Trophoblast cell (in vitro differentiated cells and primary cell): Measurements from ENCODE around the gene PMM1. TPM values are rescaled to one million over a fixed set of nuclear protein-coding genes. Genes with fewer than 3 reads are reported as not detected.
"Not testable (repeated sequence)": the region's sequence is repeated elsewhere in the genome, so short reads cannot be mapped to it uniquely, and the experiment has no call there.

Experiments used
- DNase-seq, 2 donors: peaks; one replicate each; pipeline ENCODE4 v3.0.0-alpha.2; 2016
- H2AFZ ChIP-seq: 2 replicates; pipeline ENCODE4 v1.6.1; 2013; ENCODE audit warnings: low read length, moderate library complexity, mild to moderate bottlenecking; ENCODE audit not compliant: insufficient read depth, poor library complexity
- H2AK5ac ChIP-seq: 2 replicates; pipeline ENCODE4 v1.6.1; 2013; ENCODE audit warnings: mild to moderate bottlenecking, low read length
- H2BK120ac ChIP-seq: 2 replicates; pipeline ENCODE4 v1.6.1; 2013; ENCODE audit warnings: low read length, mild to moderate bottlenecking, moderate library complexity; ENCODE audit not compliant: insufficient read depth, poor library complexity
- H2BK12ac ChIP-seq: 2 replicates; pipeline ENCODE4 v1.6.1; 2013; ENCODE audit warnings: mild to moderate bottlenecking, low read length, moderate library complexity
- H2BK5ac ChIP-seq: 2 replicates; pipeline ENCODE4 v1.6.1; 2013; ENCODE audit warnings: low read length, low read depth, moderate library complexity, mild to moderate bottlenecking; ENCODE audit not compliant: poor library complexity
- H3K14ac ChIP-seq: 2 replicates; pipeline ENCODE4 v1.6.1; 2013; ENCODE audit warnings: mild to moderate bottlenecking, low read length
- H3K18ac ChIP-seq: 2 replicates; pipeline ENCODE4 v1.6.1; 2013; ENCODE audit warnings: mild to moderate bottlenecking, low read length
- H3K23ac ChIP-seq: 2 replicates; pipeline ENCODE4 v1.6.1; 2013; ENCODE audit warnings: low read length
- H3K27ac ChIP-seq: 2 replicates; pipeline ENCODE4 v1.5.1; 2013; ENCODE audit warnings: low read depth, mild to moderate bottlenecking, inconsistent platforms, low read length, moderate library complexity
- H3K27me3 ChIP-seq: 2 replicates; pipeline ENCODE4 v1.6.1; 2013; ENCODE audit warnings: inconsistent platforms, mild to moderate bottlenecking, low read length, moderate library complexity; ENCODE audit not compliant: insufficient read depth
- H3K36me3 ChIP-seq, 2 experiments: 1 replicate in 1 of 2; 2 replicates in 1 of 2; pipeline ENCODE4 v1.6.1; 2013; ENCODE audit warnings: low read length in 2 of 2, mild to moderate bottlenecking in 2 of 2, moderate library complexity in 1 of 2; ENCODE audit not compliant: insufficient read depth in 2 of 2, control insufficient read depth in 1 of 2
- H3K4ac ChIP-seq: 2 replicates; pipeline ENCODE4 v1.6.1; 2013; ENCODE audit warnings: low read depth, mild to moderate bottlenecking, low read length, moderate library complexity
- H3K4me1 ChIP-seq, 2 experiments: 1 replicate in 1 of 2; 2 replicates in 1 of 2; pipeline ENCODE4 v1.6.1; 2013; ENCODE audit warnings: low read length in 2 of 2, mild to moderate bottlenecking in 2 of 2, moderate library complexity in 1 of 2; ENCODE audit not compliant: insufficient read depth in 2 of 2, control insufficient read depth in 1 of 2
- H3K4me2 ChIP-seq: 2 replicates; pipeline ENCODE4 v1.6.1; 2013; ENCODE audit warnings: inconsistent platforms, mild to moderate bottlenecking, low read length, moderate library complexity
- H3K4me3 ChIP-seq: 2 replicates; pipeline ENCODE4 v1.5.1; 2013; ENCODE audit warnings: mild to moderate bottlenecking, low read depth, low read length, inconsistent platforms
- H3K79me1 ChIP-seq: one replicate; pipeline ENCODE4 v1.6.1; 2013; ENCODE audit warnings: low read length
- H3K79me2 ChIP-seq: 2 replicates; pipeline ENCODE4 v1.6.1; 2013; ENCODE audit warnings: low read length, mild to moderate bottlenecking; ENCODE audit not compliant: control insufficient read depth, insufficient read depth, poor library complexity
- H3K9ac ChIP-seq: 2 replicates; pipeline ENCODE4 v1.6.1; 2013; ENCODE audit warnings: mild to moderate bottlenecking, low read length
- H3K9me3 ChIP-seq: 2 replicates; pipeline ENCODE4 v1.6.1; 2013; ENCODE audit warnings: low read depth, mild to moderate bottlenecking, control low read depth, inconsistent platforms, low read length; ENCODE audit not compliant: insufficient read depth
- H4K12ac ChIP-seq: 2 replicates; pipeline ENCODE4 v1.6.1; 2013; ENCODE audit warnings: low read depth, mild to moderate bottlenecking, low read length, moderate library complexity
- H4K8ac ChIP-seq: 2 replicates; pipeline ENCODE4 v1.6.1; 2013; ENCODE audit warnings: low read depth, mild to moderate bottlenecking, low read length, moderate library complexity
- H4K91ac ChIP-seq: one replicate; pipeline ENCODE4 v1.6.1; 2013; ENCODE audit warnings: low read depth, mild to moderate bottlenecking, low read length, moderate library complexity
- WGBS: extraction: QIAGEN DNeasy Blood & Tissue Kit; methylation state at CpG from one replicate; pipeline ENCODE4 v1.1.7; 2013; ENCODE audit warnings: missing lambda C conversion rate; ENCODE audit not compliant: insufficient read length, insufficient coverage; ENCODE audit errors: extremely low coverage; 5-methylcytosine and 5-hydroxymethylcytosine counted together
- polyA plus RNA-seq: library from polyadenylated mRNA; stranded (reverse); fragments of 200-250 nt; gene quantifications from 2 replicates; pipeline ENCODE4 v1.2.3, GENCODE V29; 2013

PMM1 gene
- 30.4 and 33.0 TPM in 2 replicates for polyA plus RNA-seq

GRCh38 chr22:41589391-41590241, at the start of gene PMM1:
Gene PMM1, minus strand, starts transcription at chr22:41589840. Its CDS starts 35 bp downstream, at chr22:41589805.
- Histone ChIP-seq H4K12ac (peak within 1 kb of the TSS; percentile 88), H4K8ac (peak within 1 kb of the TSS; percentile 89), H3K79me1 (peaks cover 7% of the 10 kb centered on the region), H3K4me1 (peaks cover 0 to 9% of the 10 kb centered on the region in 2 experiments), H2BK120ac (peak within 1 kb of the TSS; percentile 58), H3K9me3 (peaks cover 1% of the 10 kb centered on the region), H3K14ac (peak within 1 kb of the TSS; percentile 76), H3K23ac (no peak within 1 kb of the TSS), H2BK12ac (no peak within 1 kb of the TSS), H4K91ac (peak within 1 kb of the TSS; percentile 67), H3K4ac (peak within 1 kb of the TSS; percentile 5), H3K36me3 (peaks cover 2 to 4% of the 10 kb centered on the region in 2 experiments), H2BK5ac (peak within 1 kb of the TSS; percentile 38), H3K4me2 (peak within 1 kb of the TSS; percentile 90), H3K9ac (peak within 1 kb of the TSS; percentile 79), H3K27ac (no peak within 1 kb of the TSS), H2AFZ (peak within 1 kb of the TSS; percentile 80), H3K18ac (peak within 1 kb of the TSS; percentile 73), H3K4me3 (peak within 1 kb of the TSS; percentile 91), H2AK5ac (peak within 1 kb of the TSS; percentile 5), H3K79me2 (peaks cover 7% of the 10 kb centered on the region), H3K27me3 (no peaks in the 10 kb centered on the region)
- no CpG with 5 or more reads among the region's 61 CpGs for WGBS
- DNase-seq: peak; percentile 99 to 100

GRCh38 chr22:41638748-41639147, 49.1 kb upstream of the PMM1 start:
- no peak overlapping the region for H3K27ac ChIP-seq
- H3K18ac ChIP-seq: no peak overlapping the region
- H3K27me3 ChIP-seq: no peaks in the 10 kb centered on the region
- H4K8ac ChIP-seq: no peak overlapping the region
- no peak overlapping the region for H3K4me2 ChIP-seq
- H4K12ac ChIP-seq: no peak overlapping the region
- no peak overlapping the region for H3K14ac ChIP-seq
- H3K4ac ChIP-seq: no peak overlapping the region
- H2BK5ac ChIP-seq: no peak overlapping the region
- H3K4me1 ChIP-seq: no peaks in the 10 kb centered on the region
- H2AK5ac ChIP-seq: no peak overlapping the region
- H3K79me2 ChIP-seq: no peaks in the 10 kb centered on the region
- no peak overlapping the region for H4K91ac ChIP-seq
- no peak overlapping the region for H2AFZ ChIP-seq
- no peaks in the 10 kb centered on the region for H3K79me1 ChIP-seq
- H2BK12ac ChIP-seq: no peak overlapping the region
- H3K9me3 ChIP-seq: no peaks in the 10 kb centered on the region
- H3K4me3 ChIP-seq: no peak overlapping the region
- no CpG with 5 or more reads among the region's 5 CpGs for WGBS
- H2BK120ac ChIP-seq: no peak overlapping the region
- H3K23ac ChIP-seq: no peak overlapping the region
- DNase-seq: no peak
- peaks cover 39 to 57% of the 10 kb centered on the region in 2 experiments for H3K36me3 ChIP-seq
- H3K9ac ChIP-seq: no peak overlapping the region

- Histone ChIP-seq H4K12ac (no peak overlapping the region), H2BK12ac (no peak overlapping the region), H3K4me1 (no peaks in the 10 kb centered on the region), H3K36me3 (peaks cover 39 to 60% of the 10 kb centered on the region in 2 experiments), H3K9me3 (no peaks in the 10 kb centered on the region), H4K8ac (no peak overlapping the region), H3K18ac (no peak overlapping the region), H2BK120ac (no peak overlapping the region), H3K79me2 (no peaks in the 10 kb centered on the region), H4K91ac (no peak overlapping the region), H3K23ac (no peak overlapping the region), H3K4me2 (no peak overlapping the region), H3K14ac (no peak overlapping the region), H2BK5ac (no peak overlapping the region), H3K9ac (no peak overlapping the region), H3K4me3 (no peak overlapping the region), H3K4ac (no peak overlapping the region), H2AFZ (no peak overlapping the region), H3K27ac (no peak overlapping the region), H3K79me1 (no peaks in the 10 kb centered on the region), H3K27me3 (no peaks in the 10 kb centered on the region), H2AK5ac (no peak overlapping the region)
- no peak for DNase-seq
- WGBS: no CpG with 5 or more reads among the region's 5 CpGs
These were observed 48.5 kb upstream of the PMM1 start for GRCh38 chr22:41638124-41638523.

GRCh38 chr22:41637623-41638022, 48.0 kb upstream of the PMM1 start:
- peaks cover 39 to 55% of the 10 kb centered on the region in 2 experiments for H3K36me3 ChIP-seq
- WGBS: no CpG with 5 or more reads among the region's 8 CpGs
- H2AFZ ChIP-seq: not testable (repeated sequence)

More at GRCh38 chr22:41637623-41638022, 48.0 kb upstream of the PMM1 start:
- not testable (repeated sequence) for H3K27me3 ChIP-seq, H4K8ac ChIP-seq, H4K12ac ChIP-seq, H2BK12ac ChIP-seq, H3K4ac ChIP-seq, H2AK5ac ChIP-seq, H3K79me1 ChIP-seq, H3K4me1 ChIP-seq, H2BK5ac ChIP-seq, H3K4me3 ChIP-seq, H3K23ac ChIP-seq, H4K91ac ChIP-seq, H3K79me2 ChIP-seq, H3K18ac ChIP-seq, H3K9ac ChIP-seq, H3K14ac ChIP-seq, H2BK120ac ChIP-seq, H3K9me3 ChIP-seq, DNase-seq, H3K4me2 ChIP-seq, H3K27ac ChIP-seq
